GM23338 (cell line): ENCODE data around the gene GOLGA2.

Experiments
- CREB1 ChIP-seq: fragments of 250-450 bp; sonication (Bioruptor Pico); IDR thresholded peaks from 2 replicates; pipeline ENCODE4 v1.5.0; 2020; ENCODE audit warnings: low read depth, mild to moderate bottlenecking, moderate library complexity
- EZH2 ChIP-seq: fragments of 200-600 bp; sonication (generic); IDR thresholded peaks from one replicate; pipeline ENCODE4 v1.8.0; 2017; ENCODE audit warnings: antibody characterized with exemption, mild to moderate bottlenecking, low read depth; ENCODE audit not compliant: unreplicated experiment
- EZH2phosphoT487 ChIP-seq: fragments of 200-600 bp; sonication (generic); IDR thresholded peaks from one replicate; pipeline ENCODE4 v1.8.1; 2018; ENCODE audit warnings: antibody characterized with exemption; ENCODE audit not compliant: unreplicated experiment
- JUNB ChIP-seq: IDR thresholded peaks from one replicate; pipeline ENCODE4 v1.6.1; 2016; ENCODE audit warnings: antibody characterized with exemption; ENCODE audit not compliant: unreplicated experiment
- POLR2AphosphoS5 ChIP-seq: IDR thresholded peaks from 2 replicates; pipeline ENCODE4 v1.6.1; 2016; ENCODE audit warnings: antibody characterized with exemption, low read depth
- REST ChIP-seq: IDR thresholded peaks from one replicate; pipeline ENCODE4 v1.6.1; 2018; ENCODE audit warnings: antibody characterized with exemption; ENCODE audit not compliant: unreplicated experiment
- ZNF114 ChIP-seq: fragments of 250-450 bp; sonication (Bioruptor Pico); IDR thresholded peaks from 2 replicates; pipeline ENCODE4 v1.5.0; 2020; ENCODE audit warnings: mild to moderate bottlenecking, moderate library complexity
- TF ChIP-seq, protein P1 (sequence below), 2 experiments: fragments of 200-600 bp in 1 of 2; sonication (generic) in 1 of 2; conservative IDR thresholded peaks; 2 replicates each; pipeline versions ENCODE4 v1.5.1 to v1.6.1; 2016 to 2017; ENCODE audit warnings: antibody characterized with exemption in 2 of 2, low read depth in 2 of 2, mild to moderate bottlenecking in 2 of 2, moderate library complexity in 1 of 2

GRCh38 chr9:128247226-128247803 lies 28.5 kb downstream of the GOLGA2 start:
- TF ChIP-seq CREB1 (no peak), EZH2 (no peak), POLR2AphosphoS5 (no peak), REST (no peak), JUNB (no peak), EZH2phosphoT487 (no peak), ZNF114 (CRISPR knock-in tag) (no peak)
- TF ChIP-seq, protein P1, sequence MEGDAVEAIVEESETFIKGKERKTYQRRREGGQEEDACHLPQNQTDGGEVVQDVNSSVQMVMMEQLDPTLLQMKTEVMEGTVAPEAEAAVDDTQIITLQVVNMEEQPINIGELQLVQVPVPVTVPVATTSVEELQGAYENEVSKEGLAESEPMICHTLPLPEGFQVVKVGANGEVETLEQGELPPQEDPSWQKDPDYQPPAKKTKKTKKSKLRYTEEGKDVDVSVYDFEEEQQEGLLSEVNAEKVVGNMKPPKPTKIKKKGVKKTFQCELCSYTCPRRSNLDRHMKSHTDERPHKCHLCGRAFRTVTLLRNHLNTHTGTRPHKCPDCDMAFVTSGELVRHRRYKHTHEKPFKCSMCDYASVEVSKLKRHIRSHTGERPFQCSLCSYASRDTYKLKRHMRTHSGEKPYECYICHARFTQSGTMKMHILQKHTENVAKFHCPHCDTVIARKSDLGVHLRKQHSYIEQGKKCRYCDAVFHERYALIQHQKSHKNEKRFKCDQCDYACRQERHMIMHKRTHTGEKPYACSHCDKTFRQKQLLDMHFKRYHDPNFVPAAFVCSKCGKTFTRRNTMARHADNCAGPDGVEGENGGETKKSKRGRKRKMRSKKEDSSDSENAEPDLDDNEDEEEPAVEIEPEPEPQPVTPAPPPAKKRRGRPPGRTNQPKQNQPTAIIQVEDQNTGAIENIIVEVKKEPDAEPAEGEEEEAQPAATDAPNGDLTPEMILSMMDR (conservative IDR thresholded peaks at IDR 0.05; ENCODE audit: low read depth in 2 of 2) = no peak
